Measurements from ENCODE around the gene MAP7D3. TPM values are rescaled to one million over a fixed set of nuclear protein-coding genes. Genes with fewer than 3 reads are reported as not detected.
"Not testable (repeated sequence)": the region's sequence is repeated elsewhere in the genome, so short reads cannot be mapped to it uniquely, and the experiment has no call there.

The MAP7D3 gene
- total and polyA plus RNA-seq, 4 donors: 9.8 to 30.9 (median 26.7) TPM

GRCh38 chrX:136260776-136261175 is 9.6 kb upstream of the MAP7D3 start:
- DNase-seq (peak in 1 of 2 donors; percentile 62), ATAC-seq (ENCODE audit: low FRiP score) (peak; percentile 36)
- H3K9me3 ChIP-seq (ENCODE audit: control insufficient read depth, low read length): no peaks in the 10 kb centered on the region
- peak overlapping the region; percentile 67 to 96 for H3K27ac ChIP-seq (ENCODE audit: low read depth in 1 of 2, low read length in 2 of 2)
- H3K4me3 ChIP-seq (ENCODE audit: low read length in 2 of 2): no peak overlapping the region
- H3K4me1 ChIP-seq (ENCODE audit: control insufficient read depth in 1 of 2, insufficient read depth in 2 of 2, low read length in 2 of 2): no peaks in the 10 kb centered on the region
- no peaks in the 10 kb centered on the region for H3K36me3 ChIP-seq (ENCODE audit: control insufficient read depth in 1 of 2, insufficient read depth in 2 of 2, low read length in 1 of 2)
- H3K27me3 ChIP-seq (ENCODE audit: control insufficient read depth in 1 of 2, insufficient read depth in 2 of 2, low read length in 1 of 2): no peaks in the 10 kb centered on the region
- intact Hi-C loops (cut with DNase I): loop anchor here in 1 of 2 donors (5.0 to 10.0 kb wide), 3 partner anchors 46 to 233 kb away; no protein-coding TSS in a partner anchor

GRCh38 chrX:136259543-136259942 is 8.3 kb upstream of the MAP7D3 start:
- 2 to 9% methylated on average over 4 of the region's 4 CpGs for WGBS, 2 donors
- Histone ChIP-seq H3K4me1 (ENCODE audit: control insufficient read depth in 1 of 2, insufficient read depth in 2 of 2, low read length in 2 of 2) (no peaks in the 10 kb centered on the region), H3K4me3 (ENCODE audit: low read length in 2 of 2) (no peak overlapping the region), H3K36me3 (ENCODE audit: control insufficient read depth in 1 of 2, insufficient read depth in 2 of 2, low read length in 1 of 2) (no peaks in the 10 kb centered on the region), H3K27me3 (ENCODE audit: control insufficient read depth in 1 of 2, insufficient read depth in 2 of 2, low read length in 1 of 2) (no peaks in the 10 kb centered on the region), H3K9me3 (ENCODE audit: control insufficient read depth, low read length) (no peaks in the 10 kb centered on the region), H3K27ac (ENCODE audit: low read depth in 1 of 2, low read length in 2 of 2) (peak overlapping the region in 1 of 2 donors; percentile 96)
- ATAC-seq (ENCODE audit: low FRiP score): peak; percentile 45
- intact Hi-C loops (cut with DNase I): loop anchor here in 1 of 2 donors (5.0 kb wide), 1 partner anchor 52 kb away; no protein-coding TSS in a partner anchor
- DNase-seq: no peak

GRCh38 chrX:136258951-136259350 is 7.8 kb upstream of the MAP7D3 start:
- Histone ChIP-seq H3K27ac (ENCODE audit: low read depth in 1 of 2, low read length in 2 of 2) (peak overlapping the region; percentile 72 to 77), H3K4me1 (ENCODE audit: control insufficient read depth in 1 of 2, insufficient read depth in 2 of 2, low read length in 2 of 2) (no peaks in the 10 kb centered on the region), H3K9me3 (ENCODE audit: control insufficient read depth, low read length) (no peaks in the 10 kb centered on the region), H3K27me3 (ENCODE audit: control insufficient read depth in 1 of 2, insufficient read depth in 2 of 2, low read length in 1 of 2) (no peaks in the 10 kb centered on the region), H3K4me3 (ENCODE audit: low read length in 2 of 2) (no peak overlapping the region), H3K36me3 (ENCODE audit: control insufficient read depth in 1 of 2, insufficient read depth in 2 of 2, low read length in 1 of 2) (no peaks in the 10 kb centered on the region)
- DNase-seq: no peak
- ATAC-seq (ENCODE audit: low FRiP score): no peak
- intact Hi-C loops (cut with DNase I): loop anchor here in 1 of 2 donors (5.0 kb wide), 1 partner anchor 52 kb away; no protein-coding TSS in a partner anchor
- WGBS, 2 donors: 32 to 35% methylated on average over 1 of the region's 1 CpG

GRCh38 chrX:136256026-136256425 is 4.8 kb upstream of the MAP7D3 start:
- WGBS, 2 donors: 6 to 29% methylated on average over 7 of the region's 7 CpGs
- H3K4me3 ChIP-seq (ENCODE audit: low read length in 2 of 2): no peak overlapping the region
- no peaks in the 10 kb centered on the region for H3K4me1 ChIP-seq (ENCODE audit: control insufficient read depth in 1 of 2, insufficient read depth in 2 of 2, low read length in 2 of 2)
- H3K27ac ChIP-seq (ENCODE audit: low read depth in 1 of 2, low read length in 2 of 2): peak overlapping the region; percentile 61 to 79
- ATAC-seq (ENCODE audit: low FRiP score) (peak; percentile 10), DNase-seq (no peak)
- no peaks in the 10 kb centered on the region for H3K9me3 ChIP-seq (ENCODE audit: control insufficient read depth, low read length)
- intact Hi-C loops (cut with DNase I): loop anchor here in 1 of 2 donors (5.0 kb wide), 1 partner anchor 49 kb away; no protein-coding TSS in a partner anchor
- H3K36me3 ChIP-seq (ENCODE audit: control insufficient read depth in 1 of 2, insufficient read depth in 2 of 2, low read length in 1 of 2): no peaks in the 10 kb centered on the region
- H3K27me3 ChIP-seq (ENCODE audit: control insufficient read depth in 1 of 2, insufficient read depth in 2 of 2, low read length in 1 of 2): no peaks in the 10 kb centered on the region

- intact Hi-C loops (cut with DNase I): loop anchor here in 1 of 2 donors (5.0 kb wide), 1 partner anchor 48 kb away; no protein-coding TSS in a partner anchor
- ATAC-seq (ENCODE audit: low FRiP score) (peak; percentile 58), DNase-seq (no peak)
- Histone ChIP-seq H3K4me3 (ENCODE audit: low read length in 2 of 2) (no peak overlapping the region), H3K27me3 (ENCODE audit: control insufficient read depth in 1 of 2, insufficient read depth in 2 of 2, low read length in 1 of 2) (no peaks in the 10 kb centered on the region), H3K27ac (ENCODE audit: low read depth in 1 of 2, low read length in 2 of 2) (peak overlapping the region; percentile 61 to 68), H3K36me3 (ENCODE audit: control insufficient read depth in 1 of 2, insufficient read depth in 2 of 2, low read length in 1 of 2) (no peaks in the 10 kb centered on the region), H3K9me3 (ENCODE audit: control insufficient read depth, low read length) (no peaks in the 10 kb centered on the region), H3K4me1 (ENCODE audit: control insufficient read depth in 1 of 2, insufficient read depth in 2 of 2, low read length in 2 of 2) (no peaks in the 10 kb centered on the region)
- WGBS, 2 donors: 9 to 23% methylated on average over 5 of the region's 5 CpGs
Measured at GRCh38 chrX:136255541-136255940, 4.3 kb upstream of the MAP7D3 start.

GRCh38 chrX:136250191-136251040 is 784 bp downstream of the MAP7D3 start:
- DNase-seq (no peak), ATAC-seq (ENCODE audit: low FRiP score) (peak; percentile 63)
- Histone ChIP-seq H3K36me3 (ENCODE audit: control insufficient read depth in 1 of 2, insufficient read depth in 2 of 2, low read length in 1 of 2) (no peaks in the 10 kb centered on the region), H3K27me3 (ENCODE audit: control insufficient read depth in 1 of 2, insufficient read depth in 2 of 2, low read length in 1 of 2) (no peaks in the 10 kb centered on the region), H3K4me3 (ENCODE audit: low read length in 2 of 2) (peak overlapping the region; percentile 69 to 77), H3K4me1 (ENCODE audit: control insufficient read depth in 1 of 2, insufficient read depth in 2 of 2, low read length in 2 of 2) (no peaks in the 10 kb centered on the region), H3K9me3 (ENCODE audit: control insufficient read depth, low read length) (no peaks in the 10 kb centered on the region), H3K27ac (ENCODE audit: low read depth in 1 of 2, low read length in 2 of 2) (peak overlapping the region; percentile 51 to 67)
- intact Hi-C loops (cut with DNase I): loop anchor here in 1 of 2 donors (5.0 kb wide), 1 partner anchor 83 kb away; no protein-coding TSS in a partner anchor
- 4 to 23% methylated on average over 50 to 53 of the region's 53 CpGs for WGBS, 2 donors

GRCh38 chrX:136246201-136246600 is 5.0 kb downstream of the MAP7D3 start:
- no peaks in the 10 kb centered on the region for H3K4me1 ChIP-seq (ENCODE audit: control insufficient read depth in 1 of 2, insufficient read depth in 2 of 2, low read length in 2 of 2)
- WGBS, 2 donors: 65 to 77% methylated on average over 6 of the region's 6 CpGs
- H3K4me3 ChIP-seq (ENCODE audit: low read length in 2 of 2): no peak overlapping the region
- no peak overlapping the region for H3K27ac ChIP-seq (ENCODE audit: low read depth in 1 of 2, low read length in 2 of 2)
- ATAC-seq (ENCODE audit: low FRiP score) (no peak), DNase-seq (no peak)
- H3K27me3 ChIP-seq (ENCODE audit: control insufficient read depth in 1 of 2, insufficient read depth in 2 of 2, low read length in 1 of 2): no peaks in the 10 kb centered on the region
- no peaks in the 10 kb centered on the region for H3K9me3 ChIP-seq (ENCODE audit: control insufficient read depth, low read length)
- intact Hi-C loops (cut with DNase I): no loop called here
- peaks cover 0 to 3% of the 10 kb centered on the region in 2 donors for H3K36me3 ChIP-seq (ENCODE audit: control insufficient read depth in 1 of 2, insufficient read depth in 2 of 2, low read length in 1 of 2)

GRCh38 chrX:136237849-136238248 is 13.4 kb downstream of the MAP7D3 start:
- 91% methylated on average over 2 of the region's 4 CpGs for WGBS, 2 donors
- H3K27me3 ChIP-seq (ENCODE audit: control insufficient read depth in 1 of 2, insufficient read depth in 2 of 2, low read length in 1 of 2); intact Hi-C loops (cut with DNase I); DNase-seq; H3K9me3 ChIP-seq (ENCODE audit: control insufficient read depth, low read length); ATAC-seq (ENCODE audit: low FRiP score); H3K4me1 ChIP-seq (ENCODE audit: control insufficient read depth in 1 of 2, insufficient read depth in 2 of 2, low read length in 2 of 2); H3K27ac ChIP-seq (ENCODE audit: low read depth in 1 of 2, low read length in 2 of 2); H3K36me3 ChIP-seq (ENCODE audit: control insufficient read depth in 1 of 2, insufficient read depth in 2 of 2, low read length in 1 of 2); H3K4me3 ChIP-seq (ENCODE audit: low read length in 2 of 2): not testable (repeated sequence)

- no peak overlapping the region for H3K27ac ChIP-seq (ENCODE audit: low read depth in 1 of 2, low read length in 2 of 2)
- no peak overlapping the region for H3K4me3 ChIP-seq (ENCODE audit: low read length in 2 of 2)
- DNase-seq (no peak), ATAC-seq (ENCODE audit: low FRiP score) (no peak)
- no peaks in the 10 kb centered on the region for H3K4me1 ChIP-seq (ENCODE audit: control insufficient read depth in 1 of 2, insufficient read depth in 2 of 2, low read length in 2 of 2)
- no peaks in the 10 kb centered on the region for H3K36me3 ChIP-seq (ENCODE audit: control insufficient read depth in 1 of 2, insufficient read depth in 2 of 2, low read length in 1 of 2)
- no peaks in the 10 kb centered on the region for H3K9me3 ChIP-seq (ENCODE audit: control insufficient read depth, low read length)
- H3K27me3 ChIP-seq (ENCODE audit: control insufficient read depth in 1 of 2, insufficient read depth in 2 of 2, low read length in 1 of 2): no peaks in the 10 kb centered on the region
- WGBS, 2 donors: 73 to 87% methylated on average over 3 of the region's 3 CpGs
- intact Hi-C loops (cut with DNase I): no loop called here
Measured at GRCh38 chrX:136237074-136237473, 14.1 kb downstream of the MAP7D3 start.
